ENCODE measurements around the gene YAP1.

DNA sequence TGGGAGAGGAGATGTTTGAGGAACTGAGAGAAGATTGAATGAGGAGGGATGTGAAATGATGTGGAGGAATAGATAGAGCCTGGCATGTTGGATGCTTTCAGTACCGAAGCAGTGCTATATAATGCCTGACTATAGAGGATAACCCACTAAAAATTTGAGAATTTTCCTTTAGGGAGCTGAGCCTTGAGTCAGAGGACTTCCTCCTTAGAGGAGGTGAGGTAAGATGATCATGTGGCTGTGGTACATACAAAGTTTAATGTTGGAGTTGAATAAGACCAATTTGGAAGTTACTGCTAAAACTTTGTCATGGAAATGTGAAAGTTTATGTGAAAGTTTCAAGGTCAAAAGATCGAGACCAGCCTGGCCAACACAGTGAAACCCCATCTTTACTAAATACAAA lies 66.9 kb downstream of the YAP1 start:
- TF ChIP-seq, protein P1, sequence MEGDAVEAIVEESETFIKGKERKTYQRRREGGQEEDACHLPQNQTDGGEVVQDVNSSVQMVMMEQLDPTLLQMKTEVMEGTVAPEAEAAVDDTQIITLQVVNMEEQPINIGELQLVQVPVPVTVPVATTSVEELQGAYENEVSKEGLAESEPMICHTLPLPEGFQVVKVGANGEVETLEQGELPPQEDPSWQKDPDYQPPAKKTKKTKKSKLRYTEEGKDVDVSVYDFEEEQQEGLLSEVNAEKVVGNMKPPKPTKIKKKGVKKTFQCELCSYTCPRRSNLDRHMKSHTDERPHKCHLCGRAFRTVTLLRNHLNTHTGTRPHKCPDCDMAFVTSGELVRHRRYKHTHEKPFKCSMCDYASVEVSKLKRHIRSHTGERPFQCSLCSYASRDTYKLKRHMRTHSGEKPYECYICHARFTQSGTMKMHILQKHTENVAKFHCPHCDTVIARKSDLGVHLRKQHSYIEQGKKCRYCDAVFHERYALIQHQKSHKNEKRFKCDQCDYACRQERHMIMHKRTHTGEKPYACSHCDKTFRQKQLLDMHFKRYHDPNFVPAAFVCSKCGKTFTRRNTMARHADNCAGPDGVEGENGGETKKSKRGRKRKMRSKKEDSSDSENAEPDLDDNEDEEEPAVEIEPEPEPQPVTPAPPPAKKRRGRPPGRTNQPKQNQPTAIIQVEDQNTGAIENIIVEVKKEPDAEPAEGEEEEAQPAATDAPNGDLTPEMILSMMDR (conservative IDR thresholded peaks at IDR 0.05): no peak
- no peak for TF ChIP-seq ZFX (IDR thresholded peaks at IDR 0.05)

All from C4-2B (cell line).